ENCODE measurements around the gene ASAP3.

DNA sequence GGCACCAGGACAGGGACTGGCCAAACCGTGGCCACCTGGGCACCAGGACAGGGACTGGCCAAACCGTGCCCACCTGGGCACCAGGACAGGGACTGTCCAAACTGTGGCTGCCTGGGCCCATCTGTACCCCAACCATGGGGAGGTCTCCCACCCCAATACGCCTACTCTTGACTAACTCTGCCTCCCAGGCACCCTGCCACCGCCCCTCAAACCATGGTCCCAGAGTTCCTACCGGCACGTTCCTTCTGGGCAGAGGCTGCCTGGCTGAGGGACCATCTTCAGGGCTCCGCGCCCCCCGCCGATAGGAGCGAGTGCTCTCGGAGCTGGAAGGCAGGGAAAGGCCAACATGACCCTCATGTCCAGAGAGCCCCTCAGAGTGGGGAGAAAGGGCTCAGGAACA lies 53.2 kb downstream of the ASAP3 start:
- TF ChIP-seq, protein P1, sequence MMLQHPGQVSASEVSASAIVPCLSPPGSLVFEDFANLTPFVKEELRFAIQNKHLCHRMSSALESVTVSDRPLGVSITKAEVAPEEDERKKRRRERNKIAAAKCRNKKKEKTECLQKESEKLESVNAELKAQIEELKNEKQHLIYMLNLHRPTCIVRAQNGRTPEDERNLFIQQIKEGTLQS (IDR thresholded peaks at IDR 0.05), result no peak
- TF ChIP-seq, protein P2, sequence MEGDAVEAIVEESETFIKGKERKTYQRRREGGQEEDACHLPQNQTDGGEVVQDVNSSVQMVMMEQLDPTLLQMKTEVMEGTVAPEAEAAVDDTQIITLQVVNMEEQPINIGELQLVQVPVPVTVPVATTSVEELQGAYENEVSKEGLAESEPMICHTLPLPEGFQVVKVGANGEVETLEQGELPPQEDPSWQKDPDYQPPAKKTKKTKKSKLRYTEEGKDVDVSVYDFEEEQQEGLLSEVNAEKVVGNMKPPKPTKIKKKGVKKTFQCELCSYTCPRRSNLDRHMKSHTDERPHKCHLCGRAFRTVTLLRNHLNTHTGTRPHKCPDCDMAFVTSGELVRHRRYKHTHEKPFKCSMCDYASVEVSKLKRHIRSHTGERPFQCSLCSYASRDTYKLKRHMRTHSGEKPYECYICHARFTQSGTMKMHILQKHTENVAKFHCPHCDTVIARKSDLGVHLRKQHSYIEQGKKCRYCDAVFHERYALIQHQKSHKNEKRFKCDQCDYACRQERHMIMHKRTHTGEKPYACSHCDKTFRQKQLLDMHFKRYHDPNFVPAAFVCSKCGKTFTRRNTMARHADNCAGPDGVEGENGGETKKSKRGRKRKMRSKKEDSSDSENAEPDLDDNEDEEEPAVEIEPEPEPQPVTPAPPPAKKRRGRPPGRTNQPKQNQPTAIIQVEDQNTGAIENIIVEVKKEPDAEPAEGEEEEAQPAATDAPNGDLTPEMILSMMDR (IDR thresholded peaks at IDR 0.05; ENCODE audit: low read depth, low read length, missing input control), result no peak
- TF ChIP-seq, protein P3, sequence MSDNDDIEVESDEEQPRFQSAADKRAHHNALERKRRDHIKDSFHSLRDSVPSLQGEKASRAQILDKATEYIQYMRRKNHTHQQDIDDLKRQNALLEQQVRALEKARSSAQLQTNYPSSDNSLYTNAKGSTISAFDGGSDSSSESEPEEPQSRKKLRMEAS (IDR thresholded peaks at IDR 0.05), result no peak
- no peak for TF ChIP-seq SP1 (IDR thresholded peaks at IDR 0.05)
- TF ChIP-seq RXRA (IDR thresholded peaks at IDR 0.05), result no peak
- TF ChIP-seq TAF1 (conservative IDR thresholded peaks at IDR 0.05), result no peak
